Activated T-cell treated with anti-CD3 and anti-CD28 coated beads, Interleukin-2, amount 50 U/mL, for 48 hours (primary cell): ENCODE results near the gene MYO18B.
A peak's percentile ranks its signal among the peaks of the same experiment; 100 is the strongest.

Experiments used
- DNase-seq, 2 experiments: peaks; one replicate each; pipeline ENCODE4 v3.0.0-alpha.2; 2020

The MYO18B gene

DNA sequence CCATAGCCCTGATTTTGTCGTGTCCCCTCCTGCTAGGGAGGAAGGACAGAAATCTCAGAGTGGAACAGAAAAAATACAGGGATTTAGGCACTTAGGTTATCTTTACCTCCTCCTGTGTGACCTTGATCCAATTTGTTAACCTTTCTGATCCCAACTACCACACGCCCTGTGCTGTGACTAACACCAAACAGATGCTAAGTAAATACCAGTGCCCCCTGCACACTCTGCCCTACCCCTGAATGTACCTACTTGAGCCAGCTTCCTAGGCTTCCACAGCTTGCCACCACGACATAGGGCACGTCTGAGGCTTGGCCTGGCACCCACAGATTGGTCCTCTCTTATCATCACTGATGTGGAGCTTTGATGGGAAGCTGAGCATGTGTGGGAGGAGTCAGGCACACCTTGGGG, 9.2 kb downstream of the MYO18B start:
- no peak for DNase-seq

- DNase-seq = no peak
Measured at GRCh38 chr22:25752615-25753214, 10.7 kb downstream of the MYO18B start.

GRCh38 chr22:25753252-25753651, 11.3 kb downstream of the MYO18B start:
- no peak for DNase-seq

DNA sequence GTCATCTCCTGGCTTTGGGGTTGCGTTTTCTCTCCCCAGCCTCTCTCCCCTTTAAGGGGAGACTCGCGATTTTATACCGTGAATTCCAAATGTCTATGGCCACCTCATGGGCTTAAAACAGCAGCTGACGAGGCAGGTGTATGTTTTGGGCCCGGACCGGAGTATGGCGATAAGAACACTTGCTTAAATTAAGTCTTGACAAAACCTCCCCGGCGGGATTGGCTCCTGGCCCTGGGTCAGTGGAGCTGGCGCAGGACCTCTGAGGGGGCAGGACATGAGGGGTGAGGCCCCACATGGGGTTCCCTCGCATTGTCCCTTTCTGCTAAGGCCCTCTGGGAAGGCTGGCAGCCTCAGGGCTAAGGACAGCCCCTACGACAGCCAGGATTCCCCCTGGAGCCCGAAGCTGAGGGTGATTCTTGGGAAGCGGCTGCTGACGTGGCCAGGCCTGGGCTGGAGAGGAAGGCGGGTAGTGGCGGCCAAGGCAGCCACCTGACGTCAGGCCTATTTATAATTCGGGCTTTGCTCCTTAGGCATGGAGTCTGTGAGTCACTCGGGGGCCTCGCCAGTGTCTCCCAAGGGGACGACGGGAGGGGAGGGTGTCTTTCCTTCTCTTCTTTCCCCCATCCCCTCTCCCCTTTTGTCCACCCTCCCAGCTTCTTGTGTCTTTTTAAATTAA, 12.7 kb downstream of the MYO18B start:
- no peak for DNase-seq

GRCh38 chr22:25757686-25758085, 15.7 kb downstream of the MYO18B start:
- no peak for DNase-seq

DNA sequence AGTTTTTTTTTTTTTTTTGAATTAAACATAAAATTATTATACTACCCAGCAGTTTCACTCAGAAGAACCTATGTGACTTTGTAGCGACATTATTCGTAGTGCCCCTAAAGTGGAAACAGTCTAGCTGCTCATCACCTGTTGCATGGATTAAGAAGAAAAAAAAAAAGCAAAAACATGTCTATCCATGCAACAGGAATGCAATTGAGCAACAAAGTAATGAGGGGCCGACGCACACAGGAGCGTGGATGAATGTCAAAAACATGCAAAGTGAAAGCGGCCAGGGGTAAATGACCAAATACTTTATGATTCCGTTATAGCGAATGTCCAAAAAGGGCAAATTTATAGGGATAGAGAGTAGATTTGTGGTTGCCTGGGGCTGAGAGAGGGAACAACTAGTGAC, 16.3 kb downstream of the MYO18B start:
- no peak for DNase-seq

GRCh38 chr22:25759825-25760231, 17.8 kb downstream of the MYO18B start:
- DNase-seq = no peak

DNA sequence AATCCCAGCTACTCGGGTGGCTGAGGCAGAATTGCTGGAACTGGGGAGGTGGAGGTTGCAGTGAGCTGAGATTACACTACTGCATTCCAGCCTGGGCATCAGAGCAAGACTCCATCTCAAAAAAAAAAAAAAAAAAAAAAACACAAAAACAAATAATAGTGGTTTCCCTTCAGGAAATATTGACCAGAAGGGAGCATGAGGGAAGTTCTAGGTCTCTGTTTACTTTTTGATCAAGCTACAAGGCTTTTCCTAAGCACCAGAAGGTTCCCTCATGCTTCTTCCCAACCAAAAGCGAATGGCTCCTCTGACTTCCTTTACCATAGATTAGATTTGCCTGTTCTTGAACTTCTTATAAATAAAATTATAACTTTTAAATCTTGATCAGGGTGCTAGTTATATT, 18.3 kb downstream of the MYO18B start:
- no peak for DNase-seq

- DNase-seq = no peak
Measured at GRCh38 chr22:25760848-25761595, 19.0 kb downstream of the MYO18B start.

GRCh38 chr22:25762147-25762546, 20.2 kb downstream of the MYO18B start:
- DNase-seq = no peak

DNA sequence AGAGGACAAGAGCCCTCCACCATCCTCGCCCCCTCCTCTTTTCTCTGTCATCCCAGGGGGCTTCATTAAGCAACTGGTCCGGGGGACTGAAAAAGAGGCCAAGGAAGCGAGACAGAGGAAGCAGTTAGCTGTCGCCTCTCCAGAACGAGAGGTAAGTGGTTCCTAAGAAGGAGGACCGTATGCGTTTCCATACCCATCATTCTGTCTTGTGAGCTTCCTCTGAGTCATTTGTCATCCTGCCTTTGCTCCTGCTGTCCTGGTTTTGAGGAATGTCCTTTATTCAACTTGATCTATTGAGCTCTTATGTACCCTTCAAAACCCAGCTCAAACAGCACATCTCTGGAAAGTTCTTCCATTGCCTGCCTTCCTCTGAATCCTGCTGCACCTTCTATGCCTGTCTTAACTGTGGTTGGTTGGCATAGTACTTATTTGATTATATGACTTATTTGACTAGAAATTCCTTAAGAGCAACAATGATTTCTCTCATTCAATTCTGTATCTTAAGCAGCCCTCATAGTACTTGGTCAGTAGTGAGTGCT, 21.3 kb downstream of the MYO18B start:
- DNase-seq = no peak

- DNase-seq = no peak
Measured at GRCh38 chr22:25764270-25765015, 22.5 kb downstream of the MYO18B start.

- DNase-seq = no peak
Measured at GRCh38 chr22:25765016-25765367, 23.0 kb downstream of the MYO18B start.

- no peak for DNase-seq
Measured at GRCh38 chr22:25765801-25766200, 23.8 kb downstream of the MYO18B start.

DNA sequence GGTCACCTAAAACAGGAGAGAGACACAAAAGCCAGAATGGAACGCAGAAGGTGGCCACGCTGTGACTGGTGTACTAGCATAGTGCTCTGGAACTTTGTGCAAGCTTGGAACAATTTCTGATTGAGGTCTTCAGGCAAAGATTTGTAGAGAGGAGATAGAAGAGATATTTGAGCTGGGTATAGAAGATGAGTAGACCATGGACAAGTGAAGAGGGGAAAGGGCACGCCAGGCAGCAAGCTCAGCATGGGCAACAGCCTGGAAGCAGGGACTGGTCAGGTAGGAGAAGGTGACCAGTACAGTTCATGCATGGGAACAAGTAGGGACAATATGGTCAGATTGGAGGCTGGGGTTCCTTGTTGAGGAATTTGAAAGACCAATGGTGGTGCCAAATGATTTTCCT, 24.4 kb downstream of the MYO18B start:
- no peak for DNase-seq

DNA sequence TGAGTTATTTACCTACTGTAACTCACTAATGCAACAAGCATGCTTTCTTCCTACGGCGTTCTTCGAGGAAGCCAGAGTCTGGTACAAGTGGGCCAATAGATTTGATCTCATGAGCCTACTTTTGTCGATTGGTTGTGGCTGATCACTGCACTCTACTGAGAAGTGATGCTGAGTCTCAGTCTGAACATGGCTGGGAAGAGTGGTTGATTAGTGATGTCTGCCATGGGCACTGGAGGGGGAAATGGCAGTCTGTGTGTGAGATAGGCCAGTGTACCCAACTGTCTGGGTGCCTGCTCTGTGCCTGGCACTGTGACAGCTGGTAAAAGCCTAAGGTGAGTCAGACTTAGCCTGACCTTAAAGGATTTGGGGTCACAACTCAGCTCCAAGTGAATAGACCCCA, 28.3 kb downstream of the MYO18B start:
- DNase-seq = no peak

DNA sequence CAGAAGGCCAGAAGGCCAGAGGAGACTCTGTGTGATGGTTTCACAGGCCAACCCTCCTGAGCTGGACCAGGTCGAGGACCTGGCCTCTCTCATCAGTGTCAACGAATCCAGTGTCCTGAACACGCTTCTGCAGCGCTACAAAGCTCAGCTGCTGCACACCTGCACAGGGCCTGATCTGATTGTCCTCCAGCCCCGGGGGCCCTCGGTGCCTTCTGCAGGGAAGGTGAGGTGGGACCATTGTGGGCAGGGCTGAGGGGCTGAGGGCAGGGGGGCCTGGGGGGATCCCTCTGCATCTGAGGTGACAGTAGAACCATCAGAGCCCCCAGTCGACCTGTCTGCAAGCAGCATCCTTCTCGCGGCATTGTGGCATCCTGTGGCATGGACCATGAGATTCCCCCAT, 30.3 kb downstream of the MYO18B start:
- DNase-seq = no peak

DNA sequence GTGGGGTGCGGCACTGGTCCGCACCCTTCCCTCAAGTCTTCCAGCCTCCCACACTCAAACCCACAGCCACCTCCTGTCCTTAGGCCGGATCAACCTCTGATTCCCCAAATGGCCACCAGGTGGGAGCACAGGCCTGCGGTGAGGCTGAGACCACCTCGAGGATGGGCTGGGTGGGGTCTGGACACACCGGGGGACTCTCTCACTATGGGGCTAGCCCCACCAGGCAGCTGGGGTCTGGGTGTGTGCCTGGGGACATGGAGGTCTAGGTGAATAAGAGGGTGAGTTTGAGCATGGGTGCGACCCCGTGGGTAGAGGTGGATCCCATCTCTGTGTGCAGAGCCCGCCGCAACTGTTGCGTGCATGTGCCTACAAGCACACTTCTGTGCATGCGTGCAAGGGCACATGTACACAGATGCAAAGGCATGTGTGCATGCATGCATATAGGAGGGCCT, 32.6 kb downstream of the MYO18B start:
- peak in 1 of 2 experiments; percentile 38 for DNase-seq

DNA sequence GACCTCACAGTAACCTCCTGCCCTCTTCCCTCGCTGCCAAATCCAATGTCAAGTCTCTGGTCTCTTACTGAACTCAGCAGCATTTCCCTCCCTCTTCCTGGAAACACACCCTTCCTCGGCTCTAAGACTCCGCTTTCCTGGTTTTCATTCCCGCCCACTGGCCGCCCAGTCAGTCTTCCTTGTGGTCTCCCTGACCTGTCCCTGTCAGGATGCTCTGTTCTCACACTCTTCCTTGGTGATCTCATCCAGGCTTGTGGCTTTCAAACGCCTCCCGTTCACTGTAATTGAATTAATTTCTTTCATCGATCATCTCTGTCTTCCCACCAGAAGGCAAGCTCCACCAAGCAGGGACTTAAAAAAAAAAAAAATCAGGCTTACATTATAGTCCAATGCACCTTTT, 33.5 kb downstream of the MYO18B start:
- no peak for DNase-seq

- no peak for DNase-seq
Measured at GRCh38 chr22:25777411-25777810, 35.4 kb downstream of the MYO18B start.

DNA sequence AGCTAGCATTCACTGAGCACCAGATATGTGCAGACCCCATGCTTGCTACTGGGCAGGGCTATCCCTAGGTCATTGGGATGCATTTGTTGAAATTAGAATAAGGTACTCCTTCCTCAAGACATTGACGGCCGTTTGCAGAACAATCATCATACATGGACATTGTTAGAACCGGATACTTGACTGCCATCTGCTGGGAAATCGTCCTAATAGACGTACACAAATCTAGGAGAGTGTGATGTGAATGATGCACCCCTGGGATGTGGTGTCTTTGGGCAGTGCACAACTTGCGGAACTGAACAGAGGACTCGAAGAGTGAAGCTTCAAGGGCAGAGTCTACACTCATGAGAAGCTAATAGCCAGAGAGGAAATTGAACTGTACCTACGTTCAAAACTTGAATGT, 35.9 kb downstream of the MYO18B start:
- no peak for DNase-seq

DNA sequence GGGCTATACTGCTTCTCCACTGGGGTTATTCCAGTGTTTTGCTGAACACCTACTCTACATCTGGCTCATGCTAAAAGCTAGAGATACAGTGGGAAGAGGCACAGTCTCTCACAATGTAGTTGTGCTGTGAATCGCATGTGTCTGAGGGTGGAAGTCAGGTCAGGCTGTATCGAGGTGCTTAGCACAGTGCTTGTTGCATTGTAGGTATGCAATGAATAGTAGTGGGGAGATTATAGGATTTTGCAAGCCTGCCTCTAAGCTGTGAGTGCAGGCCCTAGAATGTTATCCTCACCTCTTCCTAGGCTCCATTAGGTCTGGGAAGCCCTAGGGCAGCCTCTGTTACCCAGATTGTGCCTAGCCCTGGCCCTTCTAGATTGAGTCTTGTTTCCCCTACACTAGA, 37.4 kb downstream of the MYO18B start:
- no peak for DNase-seq

DNA sequence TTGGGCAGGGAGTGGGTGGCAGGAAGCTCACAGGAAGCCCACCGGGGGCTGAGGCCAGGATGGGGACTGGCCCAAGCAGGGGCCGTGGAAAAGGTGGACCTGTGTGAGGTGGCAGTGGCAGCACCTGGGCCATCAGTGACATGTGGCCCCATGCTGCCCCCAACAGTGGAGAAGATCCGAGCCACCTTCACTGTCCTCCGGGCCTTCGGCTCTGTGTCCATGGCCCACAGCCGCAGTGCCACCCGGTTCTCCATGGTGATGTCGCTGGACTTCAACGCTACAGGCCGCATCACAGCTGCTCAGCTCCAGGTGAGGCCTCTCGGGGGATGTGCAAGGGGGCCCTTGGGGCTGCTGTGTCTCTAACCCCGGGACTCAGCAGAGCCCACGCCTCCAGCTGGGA, 37.9 kb downstream of the MYO18B start:
- no peak for DNase-seq
